HEK293 (cell line): ENCODE results near the gene EBNA1BP2.

Experiments
- CTCF ChIA-PET: fragments of 350-600 bp; formaldehyde crosslinking; extraction: SDS; loops from one replicate; lab custom pipeline; 2021; ENCODE audit warnings: antibody characterized with exemption; lab: Yijun Ruan, JAX
- POLR2A ChIA-PET: fragments of 300-600 bp; formaldehyde crosslinking; extraction: SDS; loops from one replicate; lab custom pipeline; 2020; ENCODE audit warnings: antibody characterized with exemption, inconsistent platforms; lab: Yijun Ruan, JAX
- H3K27ac ChIP-seq: fragments of 200-500 bp; sonication (Bioruptor generic); 2 replicates; pipeline ENCODE4 v1.5.1; 2014; ENCODE audit warnings: low read depth, low read length, control low read depth, inconsistent platforms; ENCODE audit errors: extremely low read depth
- H3K36me3 ChIP-seq, 2 experiments: fragments of 200-500 bp in 1 of 2; sonication (Bioruptor generic) in 1 of 2; 1 replicate in 1 of 2; 2 replicates in 1 of 2; pipeline ENCODE4 v1.5.1; 2014 to 2017; ENCODE audit warnings: inconsistent platforms in 2 of 2, low read length in 2 of 2; ENCODE audit not compliant: control insufficient read depth in 2 of 2, insufficient read depth in 1 of 2
- H3K4me1 ChIP-seq: fragments of 200-500 bp; sonication (Bioruptor generic); 2 replicates; pipeline ENCODE4 v1.5.1; 2014; ENCODE audit warnings: mild to moderate bottlenecking, low read length, inconsistent platforms; ENCODE audit not compliant: control insufficient read depth, insufficient read depth
- H3K4me3 ChIP-seq: 2 replicates; pipeline ENCODE4 v1.5.1; 2011; ENCODE audit warnings: low read depth, mild to moderate bottlenecking, control low read depth, low read length, moderate library complexity
- H3K9me3 ChIP-seq: fragments of 200-500 bp; sonication (Bioruptor generic); 2 replicates; pipeline ENCODE4 v1.5.1; 2014; ENCODE audit warnings: low read depth, low read length, inconsistent platforms; ENCODE audit not compliant: control insufficient read depth, insufficient read depth
- AEBP2 ChIP-seq: fragments of 450-650 bp; formaldehyde crosslinking; IDR thresholded peaks from 2 replicates; pipeline ENCODE4 v1.5.1; 2016; ENCODE audit warnings: missing biosample characterization, missing genetic modification characterization, borderline replicate concordance
- GLIS2 ChIP-seq: fragments of 450-650 bp; formaldehyde crosslinking; IDR thresholded peaks from 2 replicates; pipeline ENCODE4 v1.5.1; 2016; ENCODE audit warnings: missing biosample characterization, missing genetic modification characterization
- HOXD13 ChIP-seq: sonication (generic); formaldehyde crosslinking; IDR thresholded peaks from 2 replicates; pipeline ENCODE4 v1.8.0; 2022; ENCODE audit warnings: missing genetic modification reagents, borderline replicate concordance
- KLF16 ChIP-seq: fragments of 450-650 bp; formaldehyde crosslinking; IDR thresholded peaks from 2 replicates; pipeline ENCODE4 v1.5.1; 2017; ENCODE audit warnings: missing biosample characterization, missing genetic modification characterization
- MZF1 ChIP-seq: fragments of 450-650 bp; formaldehyde crosslinking; IDR thresholded peaks from 2 replicates; pipeline ENCODE4 v1.5.1; 2017; ENCODE audit warnings: missing biosample characterization, missing genetic modification characterization, borderline replicate concordance
- OVOL3 ChIP-seq: fragments of 450-650 bp; formaldehyde crosslinking; IDR thresholded peaks from 2 replicates; pipeline ENCODE4 v1.5.1; 2016; ENCODE audit warnings: missing biosample characterization, missing genetic modification characterization
- ZBTB11 ChIP-seq: fragments of 450-650 bp; formaldehyde crosslinking; conservative IDR thresholded peaks from 2 replicates; pipeline ENCODE4 v1.5.1; 2016; ENCODE audit warnings: low read depth, missing biosample characterization, missing genetic modification characterization
- ZBTB26 ChIP-seq: fragments of 450-650 bp; formaldehyde crosslinking; optimal IDR thresholded peaks from 2 replicates; pipeline ENCODE3; 2016; ENCODE audit warnings: missing biosample characterization, mild to moderate bottlenecking, missing genetic modification characterization
- ZBTB49 ChIP-seq: fragments of 450-650 bp; formaldehyde crosslinking; IDR thresholded peaks from 2 replicates; pipeline ENCODE4 v1.5.1; 2016; ENCODE audit warnings: missing biosample characterization, missing genetic modification characterization, low read depth
- ZFHX2 ChIP-seq: fragments of 450-650 bp; formaldehyde crosslinking; conservative IDR thresholded peaks from 2 replicates; pipeline ENCODE4 v1.5.1; 2016; ENCODE audit warnings: missing biosample characterization, missing genetic modification characterization
- ZNF121 ChIP-seq: fragments of 450-650 bp; formaldehyde crosslinking; IDR thresholded peaks from 2 replicates; pipeline ENCODE4 v1.5.1; 2016; ENCODE audit warnings: missing biosample characterization, missing genetic modification characterization
- ZNF18 ChIP-seq: fragments of 450-650 bp; formaldehyde crosslinking; IDR thresholded peaks from 2 replicates; pipeline ENCODE4 v1.5.1; 2016; ENCODE audit warnings: missing biosample characterization, missing genetic modification characterization
- ZNF214 ChIP-seq: fragments of 450-650 bp; formaldehyde crosslinking; IDR thresholded peaks from 2 replicates; pipeline ENCODE4 v1.5.1; 2017; ENCODE audit warnings: missing biosample characterization, mild to moderate bottlenecking, missing genetic modification characterization, borderline replicate concordance
- ZNF223 ChIP-seq: fragments of 450-650 bp; formaldehyde crosslinking; IDR thresholded peaks from 2 replicates; pipeline ENCODE4 v1.5.1; 2016; ENCODE audit warnings: missing biosample characterization, missing genetic modification characterization
- ZNF23 ChIP-seq: fragments of 450-650 bp; formaldehyde crosslinking; IDR thresholded peaks from 2 replicates; pipeline ENCODE4 v1.5.1; 2016; ENCODE audit warnings: missing biosample characterization, missing genetic modification characterization, borderline replicate concordance
- ZNF362 ChIP-seq: fragments of 450-650 bp; formaldehyde crosslinking; IDR thresholded peaks from 2 replicates; pipeline ENCODE4 v1.5.1; 2016; ENCODE audit warnings: missing biosample characterization, missing genetic modification characterization
- ZNF571 ChIP-seq: fragments of 450-650 bp; formaldehyde crosslinking; IDR thresholded peaks from 2 replicates; pipeline ENCODE4 v1.5.0; 2017; ENCODE audit warnings: missing biosample characterization, missing genetic modification characterization
- ZNF585B ChIP-seq: fragments of 450-650 bp; formaldehyde crosslinking; IDR thresholded peaks from 2 replicates; pipeline ENCODE4 v1.5.1; 2016; ENCODE audit warnings: missing biosample characterization, missing genetic modification characterization
- ZNF639 ChIP-seq: fragments of 450-650 bp; formaldehyde crosslinking; IDR thresholded peaks from 2 replicates; pipeline ENCODE4 v1.5.1; 2016; ENCODE audit warnings: missing biosample characterization, missing genetic modification characterization
- ZNF792 ChIP-seq: fragments of 450-650 bp; formaldehyde crosslinking; IDR thresholded peaks from 2 replicates; pipeline ENCODE4 v1.5.1; 2016; ENCODE audit warnings: missing biosample characterization, missing genetic modification characterization
- ZNF837 ChIP-seq: fragments of 450-650 bp; formaldehyde crosslinking; IDR thresholded peaks from 2 replicates; pipeline ENCODE4 v1.5.1; 2016; ENCODE audit warnings: missing biosample characterization, missing genetic modification characterization
- ZSCAN16 ChIP-seq: fragments of 450-650 bp; formaldehyde crosslinking; IDR thresholded peaks from 2 replicates; pipeline ENCODE4 v1.5.1; 2016; ENCODE audit warnings: missing biosample characterization, missing genetic modification characterization
- ZSCAN4 ChIP-seq: fragments of 450-650 bp; formaldehyde crosslinking; IDR thresholded peaks from 2 replicates; pipeline ENCODE4 v1.5.1; 2017; ENCODE audit warnings: missing biosample characterization, missing genetic modification characterization

Gene EBNA1BP2

GRCh38 chr1:43171876-43172526, at the start of gene EBNA1BP2, which contains the start of gene CFAP57 (continued):
- TF ChIP-seq ZNF23, result no peak
- TF ChIP-seq GLIS2 (tag by site-specific recombination), result 0 out of 2 replicates have a peak, but pooled peaks have one; percentile 20
- TF ChIP-seq ZNF639, result no peak
- peak; percentile 98 for TF ChIP-seq ZBTB11 (tag by site-specific recombination)
- TF ChIP-seq ZNF837, result no peak
- TF ChIP-seq KLF16 (tag by site-specific recombination), result peak; percentile 59; the same call in 1 of the 2 replicates
- no peak for TF ChIP-seq ZNF214 (tag by site-specific recombination)
- TF ChIP-seq HOXD13 (CRISPR knock-in tag), result no peak
- no peak for TF ChIP-seq ZNF585B (tag by site-specific recombination)
- TF ChIP-seq ZNF223, result no peak
- TF ChIP-seq ZBTB49 (tag by site-specific recombination), result no peak
- no peak for TF ChIP-seq OVOL3 (tag by site-specific recombination)
- no peak for TF ChIP-seq MZF1 (tag by site-specific recombination)
- TF ChIP-seq ZBTB26 (tag by site-specific recombination), result peak; percentile 33
- TF ChIP-seq ZSCAN16 (tag by site-specific recombination), result no peak
- no peak for TF ChIP-seq ZSCAN4 (tag by site-specific recombination)
- TF ChIP-seq ZNF792, result no peak

- ChIA-PET POLR2A (no interaction called here), CTCF (no interaction called here)
- H3K4me3 ChIP-seq, result no peak overlapping the region
- H3K36me3 ChIP-seq, result no peaks in the 10 kb centered on the region
- no peak overlapping the region for H3K27ac ChIP-seq
- no peaks in the 10 kb centered on the region for H3K4me1 ChIP-seq
- no peaks in the 10 kb centered on the region for H3K9me3 ChIP-seq
- TF ChIP-seq ZFHX2 (tag by site-specific recombination), result no peak
- no peak for TF ChIP-seq ZNF571
- TF ChIP-seq ZNF362, result no peak
- TF ChIP-seq AEBP2, result no peak
- no peak for TF ChIP-seq ZNF121 (tag by site-specific recombination)
- TF ChIP-seq GLIS2 (tag by site-specific recombination), result no peak
- TF ChIP-seq ZNF18 (tag by site-specific recombination), result no peak
Observed at GRCh38 chr1:43221797-43222196, 49.7 kb upstream of the EBNA1BP2 start.
